H9 (cell line): ENCODE measurements around the gene RBM18. TPM values are rescaled to one million over a fixed set of nuclear protein-coding genes. Genes with fewer than 3 reads are reported as not detected.

ENCODE experiments used
- DNase-seq: peaks from one replicate; pipeline ENCODE4 v3.0.0-alpha.2; 2017
- H2AFZ ChIP-seq: one replicate; pipeline ENCODE4 v1.6.1; 2013; ENCODE audit warnings: mild to moderate bottlenecking, low read length, control low read depth, moderate library complexity
- H2AK5ac ChIP-seq: 2 replicates; pipeline ENCODE4 v1.6.1; 2013; ENCODE audit warnings: low read length, control low read depth, mixed read lengths; ENCODE audit not compliant: insufficient read length
- H2BK120ac ChIP-seq: one replicate; pipeline ENCODE4 v1.6.1; 2013; ENCODE audit warnings: low read depth, mild to moderate bottlenecking, low read length, control low read depth, inconsistent platforms; ENCODE audit not compliant: poor library complexity, severe bottlenecking
- H2BK12ac ChIP-seq: 2 replicates; pipeline ENCODE4 v1.6.1; 2013; ENCODE audit warnings: low read length, control low read depth, mixed read lengths, low read depth; ENCODE audit not compliant: insufficient read length
- H2BK15ac ChIP-seq: 2 replicates; pipeline ENCODE4 v1.6.1; 2013; ENCODE audit warnings: low read depth, low read length, control low read depth
- H2BK20ac ChIP-seq: one replicate; pipeline ENCODE4 v1.6.1; 2013; ENCODE audit warnings: low read depth, mild to moderate bottlenecking, low read length, control low read depth, inconsistent platforms; ENCODE audit not compliant: poor library complexity, severe bottlenecking
- H2BK5ac ChIP-seq: 2 replicates; pipeline ENCODE4 v1.6.1; 2013; ENCODE audit warnings: low read length, control low read depth, mixed read lengths; ENCODE audit not compliant: insufficient read length
- H3K14ac ChIP-seq: 2 replicates; pipeline ENCODE4 v1.6.1; 2013; ENCODE audit warnings: low read length, control low read depth; ENCODE audit not compliant: insufficient read depth
- H3K18ac ChIP-seq: 2 replicates; pipeline ENCODE4 v1.6.1; 2013; ENCODE audit warnings: low read depth, mild to moderate bottlenecking, mixed read lengths, low read length, control low read depth; ENCODE audit not compliant: insufficient read length
- H3K23ac ChIP-seq: 2 replicates; pipeline ENCODE4 v1.6.1; 2013; ENCODE audit warnings: low read length, control low read depth, mixed read lengths, low read depth; ENCODE audit not compliant: insufficient read length
- H3K23me2 ChIP-seq: 2 replicates; pipeline ENCODE4 v1.6.1; 2013; ENCODE audit warnings: low read depth, mild to moderate bottlenecking, mixed read lengths, low read length, control low read depth; ENCODE audit not compliant: insufficient read length, poor library complexity, severe bottlenecking
- H3K27ac ChIP-seq: 2 replicates; pipeline ENCODE4 v1.5.1; 2013; ENCODE audit warnings: low read length, control low read depth, mixed read lengths, low read depth; ENCODE audit not compliant: insufficient read length
- H3K27me3 ChIP-seq: 2 replicates; pipeline ENCODE4 v1.6.1; 2013; ENCODE audit warnings: low read length, control low read depth, inconsistent platforms; ENCODE audit not compliant: insufficient read depth
- H3K4ac ChIP-seq: 2 replicates; pipeline ENCODE4 v1.6.1; 2013; ENCODE audit warnings: low read depth, mild to moderate bottlenecking, control low read depth, inconsistent platforms, low read length, moderate library complexity
- H3K4me1 ChIP-seq: 2 replicates; pipeline ENCODE4 v1.6.1; 2013; ENCODE audit warnings: low read length, control low read depth, inconsistent platforms; ENCODE audit not compliant: insufficient read depth
- H3K4me2 ChIP-seq: 2 replicates; pipeline ENCODE4 v1.6.1; 2013; ENCODE audit warnings: low read length, control low read depth, mixed read lengths; ENCODE audit not compliant: insufficient read length, insufficient read depth
- H3K56ac ChIP-seq: 2 replicates; pipeline ENCODE4 v1.6.1; 2013; ENCODE audit warnings: low read depth, mild to moderate bottlenecking, mixed read lengths, low read length, control low read depth; ENCODE audit not compliant: insufficient read length
- H3K79me1 ChIP-seq: 2 replicates; pipeline ENCODE4 v1.6.1; 2013; ENCODE audit warnings: low read depth, mild to moderate bottlenecking, moderate library complexity, low read length, control low read depth, inconsistent platforms; ENCODE audit not compliant: insufficient read depth, poor library complexity, severe bottlenecking
- H3K79me2 ChIP-seq: 2 replicates; pipeline ENCODE4 v1.6.1; 2013; ENCODE audit warnings: low read length, control low read depth, inconsistent platforms; ENCODE audit not compliant: insufficient read depth
- H3K9ac ChIP-seq: 2 replicates; pipeline ENCODE4 v1.6.1; 2013; ENCODE audit warnings: low read length, control low read depth, mixed read lengths; ENCODE audit not compliant: insufficient read length; ENCODE audit errors: extremely low read depth
- H3K9me3 ChIP-seq: one replicate; pipeline ENCODE4 v1.6.1; 2013; ENCODE audit warnings: low read depth, low read length, inconsistent platforms; ENCODE audit not compliant: control insufficient read depth
- H3T11ph ChIP-seq: one replicate; pipeline ENCODE4 v1.6.1; 2013; ENCODE audit warnings: mild to moderate bottlenecking, low read length, control low read depth, inconsistent platforms
- H4K20me1 ChIP-seq: one replicate; pipeline ENCODE4 v1.6.1; 2013; ENCODE audit not compliant: control insufficient read depth, insufficient read length, insufficient read depth
- H4K5ac ChIP-seq: 2 replicates; pipeline ENCODE4 v1.6.1; 2013; ENCODE audit warnings: low read depth, mild to moderate bottlenecking, mixed read lengths, low read length, control low read depth; ENCODE audit not compliant: insufficient read length
- H4K8ac ChIP-seq: replicated peaks from 2 replicates; pipeline ENCODE4 v1.6.1; 2013; ENCODE audit warnings: low read length, control low read depth, mixed read lengths, low read depth; ENCODE audit not compliant: insufficient read length
- H4K91ac ChIP-seq: 2 replicates; pipeline ENCODE4 v1.6.1; 2013; ENCODE audit warnings: low read depth, mild to moderate bottlenecking, moderate library complexity, mixed read lengths, low read length, control low read depth; ENCODE audit not compliant: insufficient read length
- H3K27ac Mint-ChIP-seq, 3 experiments: 2 replicates in 2 of 3; 3 replicates in 1 of 3; pipeline ENCODE4 v1.8.0; 2020 to 2021; ENCODE audit warnings: mixed read lengths in 3 of 3, mild to moderate bottlenecking in 1 of 3, moderate library complexity in 1 of 3
- H3K27me3 Mint-ChIP-seq: 2 replicates; pipeline ENCODE4 v1.8.0; 2021; ENCODE audit warnings: low read depth, mild to moderate bottlenecking, moderate library complexity, mixed read lengths
- H3K36me3 Mint-ChIP-seq, 3 experiments: 2 replicates in 2 of 3; 3 replicates in 1 of 3; pipeline ENCODE4 v1.8.0; 2020 to 2021; ENCODE audit warnings: low read depth in 3 of 3, mixed read lengths in 3 of 3; ENCODE audit not compliant: insufficient read depth in 1 of 3
- H3K4me1 Mint-ChIP-seq, 2 experiments: 2 replicates each; pipeline ENCODE4 v1.8.0; 2020; ENCODE audit warnings: mixed read lengths in 2 of 2
- H3K4me3 Mint-ChIP-seq, 2 experiments: 2 replicates in 1 of 2; 3 replicates in 1 of 2; pipeline ENCODE4 v1.8.0; 2020 to 2021; ENCODE audit warnings: mild to moderate bottlenecking in 2 of 2, mixed read lengths in 2 of 2, moderate library complexity in 1 of 2
- H3K9me3 Mint-ChIP-seq, 2 experiments: 2 replicates in 1 of 2; 3 replicates in 1 of 2; pipeline ENCODE4 v1.8.0; 2020; ENCODE audit warnings: mild to moderate bottlenecking in 2 of 2, mixed read lengths in 2 of 2, moderate library complexity in 1 of 2
- WGBS: extraction: QIAGEN DNeasy Blood & Tissue Kit; methylation state at CpG from one replicate; pipeline ENCODE4 v1.1.7; 2013; ENCODE audit warnings: missing lambda C conversion rate, low lambda C conversion rate, mixed read lengths; ENCODE audit not compliant: insufficient read length; ENCODE audit errors: extremely low coverage; 5-methylcytosine and 5-hydroxymethylcytosine counted together
- total RNA-seq: library from RNA; stranded (reverse); gene quantifications from 2 replicates; pipeline ENCODE4 v1.2.1, GENCODE V29; 2021
- TF ChIP-seq, protein P1 (sequence below): fragments of 200-600 bp; sonication (generic); conservative IDR thresholded peaks from 3 replicates; pipeline ENCODE4 v1.8.0; 2021; ENCODE audit warnings: antibody characterized with exemption, mild to moderate bottlenecking

RBM18 gene
- total RNA-seq, 1 experiment from 2014 or later, result 18.9 TPM

DNA sequence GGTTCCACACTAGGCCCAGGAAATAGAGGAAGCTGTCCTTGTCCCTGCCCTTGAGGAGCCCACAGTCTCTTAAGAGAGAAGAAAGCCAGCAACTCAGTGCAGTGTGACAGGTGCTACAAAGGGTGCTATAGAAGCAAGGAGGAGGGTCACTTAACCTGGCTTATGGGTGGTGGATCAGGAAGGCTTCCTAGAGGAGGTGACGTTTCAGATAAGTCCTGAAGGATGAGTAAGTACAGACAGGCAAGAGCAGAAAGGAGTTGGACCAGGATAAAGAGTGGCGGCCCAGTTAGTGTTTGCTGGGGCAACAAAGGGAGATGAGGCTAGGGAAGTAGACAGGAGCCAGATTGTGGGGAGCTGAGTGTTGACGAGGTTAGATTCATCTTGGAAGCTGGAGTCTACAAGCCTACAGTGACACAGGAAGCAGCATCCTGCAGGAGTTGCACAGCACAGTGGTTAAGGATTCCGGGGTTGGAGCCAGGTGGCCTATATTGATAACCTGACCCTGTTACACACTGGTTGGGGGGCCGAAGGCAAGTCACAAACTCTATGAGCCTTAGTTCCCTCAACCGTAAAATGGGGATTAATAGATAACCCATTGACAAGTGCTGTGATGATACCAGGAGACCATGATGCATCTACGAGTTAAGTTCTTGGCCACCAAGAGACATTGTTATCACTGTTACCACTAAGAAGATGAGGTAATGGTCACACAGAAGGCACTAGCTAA, 30.5 kb downstream of the RBM18 start:
- Histone ChIP-seq H3K18ac (no peak overlapping the region), H4K20me1 (no peaks in the 10 kb centered on the region), H4K5ac (no peak overlapping the region), H4K91ac (no peak overlapping the region), H3K4me2 (no peak overlapping the region), H3K23ac (no peak overlapping the region), H4K8ac (no peak overlapping the region), H3K27ac (no peak overlapping the region), H3K9ac (no peak overlapping the region), H3K4ac (no peak overlapping the region), H2BK12ac (no peak overlapping the region), H2BK120ac (no peak overlapping the region), H3K79me2 (no peaks in the 10 kb centered on the region), H3K4me1 (no peaks in the 10 kb centered on the region), H3K23me2 (no peaks in the 10 kb centered on the region), H3K14ac (no peak overlapping the region), H3K9me3 (no peaks in the 10 kb centered on the region), H2AK5ac (no peak overlapping the region), H2BK20ac (no peak overlapping the region), H2BK15ac (no peak overlapping the region), H3K79me1 (no peaks in the 10 kb centered on the region), H2BK5ac (no peak overlapping the region), H3T11ph (no peak overlapping the region), H3K27me3 (peaks cover 24% of the 10 kb centered on the region), H3K56ac (no peak overlapping the region), H2AFZ (no peak overlapping the region)
- TF ChIP-seq, protein P1, sequence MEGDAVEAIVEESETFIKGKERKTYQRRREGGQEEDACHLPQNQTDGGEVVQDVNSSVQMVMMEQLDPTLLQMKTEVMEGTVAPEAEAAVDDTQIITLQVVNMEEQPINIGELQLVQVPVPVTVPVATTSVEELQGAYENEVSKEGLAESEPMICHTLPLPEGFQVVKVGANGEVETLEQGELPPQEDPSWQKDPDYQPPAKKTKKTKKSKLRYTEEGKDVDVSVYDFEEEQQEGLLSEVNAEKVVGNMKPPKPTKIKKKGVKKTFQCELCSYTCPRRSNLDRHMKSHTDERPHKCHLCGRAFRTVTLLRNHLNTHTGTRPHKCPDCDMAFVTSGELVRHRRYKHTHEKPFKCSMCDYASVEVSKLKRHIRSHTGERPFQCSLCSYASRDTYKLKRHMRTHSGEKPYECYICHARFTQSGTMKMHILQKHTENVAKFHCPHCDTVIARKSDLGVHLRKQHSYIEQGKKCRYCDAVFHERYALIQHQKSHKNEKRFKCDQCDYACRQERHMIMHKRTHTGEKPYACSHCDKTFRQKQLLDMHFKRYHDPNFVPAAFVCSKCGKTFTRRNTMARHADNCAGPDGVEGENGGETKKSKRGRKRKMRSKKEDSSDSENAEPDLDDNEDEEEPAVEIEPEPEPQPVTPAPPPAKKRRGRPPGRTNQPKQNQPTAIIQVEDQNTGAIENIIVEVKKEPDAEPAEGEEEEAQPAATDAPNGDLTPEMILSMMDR, result no peak
- WGBS, result no CpG with 5 or more reads among the region's 7 CpGs
- Mint-ChIP-seq H3K27me3 (peaks cover 18% of the 10 kb centered on the region), H3K4me3 (no peak overlapping the region), H3K27ac (no peak overlapping the region), H3K36me3 (no peaks in the 10 kb centered on the region), H3K9me3 (no peaks in the 10 kb centered on the region; a peak in 1 of 5 replicates), H3K4me1 (peaks cover 0 to 3% of the 10 kb centered on the region in 2 experiments; a peak in 2 of 4 replicates)
- DNase-seq, result no peak
